Measurements from ENCODE around the gene ITGB6. TPM values are rescaled to one million over a fixed set of nuclear protein-coding genes. Genes with fewer than 3 reads are reported as not detected.

Gene ITGB6
- total RNA-seq, 4 donors from 2014 or later = 4.4 to 13.8 (median 10.0) TPM

- 96% methylated on average over 1 of the region's 1 CpG for WGBS
These were observed 61.7 kb downstream of the ITGB6 start for GRCh38 chr2:160138406-160138805.

GRCh38 chr2:160137464-160137863 is 62.6 kb downstream of the ITGB6 start:
- TF ChIP-seq EP300 (IDR thresholded peaks at IDR 0.05) (no peak), POLR2AphosphoS5 (IDR thresholded peaks at IDR 0.05) (no peak), POLR2A (IDR thresholded peaks at IDR 0.05) (no peak)
- TF ChIP-seq, protein P1, sequence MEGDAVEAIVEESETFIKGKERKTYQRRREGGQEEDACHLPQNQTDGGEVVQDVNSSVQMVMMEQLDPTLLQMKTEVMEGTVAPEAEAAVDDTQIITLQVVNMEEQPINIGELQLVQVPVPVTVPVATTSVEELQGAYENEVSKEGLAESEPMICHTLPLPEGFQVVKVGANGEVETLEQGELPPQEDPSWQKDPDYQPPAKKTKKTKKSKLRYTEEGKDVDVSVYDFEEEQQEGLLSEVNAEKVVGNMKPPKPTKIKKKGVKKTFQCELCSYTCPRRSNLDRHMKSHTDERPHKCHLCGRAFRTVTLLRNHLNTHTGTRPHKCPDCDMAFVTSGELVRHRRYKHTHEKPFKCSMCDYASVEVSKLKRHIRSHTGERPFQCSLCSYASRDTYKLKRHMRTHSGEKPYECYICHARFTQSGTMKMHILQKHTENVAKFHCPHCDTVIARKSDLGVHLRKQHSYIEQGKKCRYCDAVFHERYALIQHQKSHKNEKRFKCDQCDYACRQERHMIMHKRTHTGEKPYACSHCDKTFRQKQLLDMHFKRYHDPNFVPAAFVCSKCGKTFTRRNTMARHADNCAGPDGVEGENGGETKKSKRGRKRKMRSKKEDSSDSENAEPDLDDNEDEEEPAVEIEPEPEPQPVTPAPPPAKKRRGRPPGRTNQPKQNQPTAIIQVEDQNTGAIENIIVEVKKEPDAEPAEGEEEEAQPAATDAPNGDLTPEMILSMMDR (IDR thresholded peaks at IDR 0.05) = no peak
- H3K4me3 ChIP-seq = no peak overlapping the region
- no peak overlapping the region for H3K27ac ChIP-seq
- no peaks in the 10 kb centered on the region for H3K27me3 ChIP-seq
- no peaks in the 10 kb centered on the region for H3K4me1 ChIP-seq
- H3K9me3 ChIP-seq = no peaks in the 10 kb centered on the region
- no peaks in the 10 kb centered on the region for H3K36me3 ChIP-seq
- no peak for DNase-seq (ENCODE audit: low spot score in 2 of 2)
- 86% methylated on average over 8 of the region's 8 CpGs for WGBS

More at GRCh38 chr2:160138406-160138805, 61.7 kb downstream of the ITGB6 start:
- no peak for DNase-seq (ENCODE audit: low spot score in 2 of 2)
- TF ChIP-seq POLR2AphosphoS5 (IDR thresholded peaks at IDR 0.05) = no peak
- TF ChIP-seq EP300 (IDR thresholded peaks at IDR 0.05) = no peak
- Histone ChIP-seq H3K4me3 (no peak overlapping the region), H3K27ac (no peak overlapping the region), H3K4me1 (no peaks in the 10 kb centered on the region), H3K9me3 (no peaks in the 10 kb centered on the region), H3K27me3 (no peaks in the 10 kb centered on the region), H3K36me3 (no peaks in the 10 kb centered on the region)

DNA sequence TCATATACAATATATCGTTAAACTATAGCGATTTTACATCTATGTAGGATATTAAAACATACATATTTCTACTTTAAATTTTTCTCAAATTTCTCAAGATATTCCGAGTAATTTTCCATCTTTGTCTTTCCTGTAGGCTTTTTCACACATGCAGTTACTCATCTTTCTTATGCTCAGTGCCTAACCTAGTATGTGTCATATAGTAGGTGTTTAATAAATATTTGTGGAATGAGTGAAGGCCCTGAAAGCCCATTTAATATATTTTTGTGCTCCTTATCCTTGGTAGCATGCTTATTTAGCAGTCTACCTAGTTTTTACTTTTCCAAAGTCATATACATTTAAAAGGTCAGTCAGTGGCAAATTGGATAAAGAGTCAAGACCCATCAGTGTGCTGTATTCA is 67.3 kb downstream of the ITGB6 start:
- WGBS = 92% methylated on average over 3 of the region's 3 CpGs
- DNase-seq (ENCODE audit: low spot score in 2 of 2) = no peak
- H3K9me3 ChIP-seq = no peaks in the 10 kb centered on the region
- no peak overlapping the region for H3K4me3 ChIP-seq
- no peaks in the 10 kb centered on the region for H3K27me3 ChIP-seq
- H3K27ac ChIP-seq = no peak overlapping the region
- TF ChIP-seq POLR2A (IDR thresholded peaks at IDR 0.05) (no peak), EP300 (IDR thresholded peaks at IDR 0.05) (no peak), POLR2AphosphoS5 (IDR thresholded peaks at IDR 0.05) (no peak)
- TF ChIP-seq, protein P1 (IDR thresholded peaks at IDR 0.05) = no peak
- no peaks in the 10 kb centered on the region for H3K4me1 ChIP-seq
- H3K36me3 ChIP-seq = no peaks in the 10 kb centered on the region

- WGBS = 88% methylated on average over 2 of the region's 2 CpGs
These were observed 73.3 kb downstream of the ITGB6 start for GRCh38 chr2:160126756-160127155.

DNA sequence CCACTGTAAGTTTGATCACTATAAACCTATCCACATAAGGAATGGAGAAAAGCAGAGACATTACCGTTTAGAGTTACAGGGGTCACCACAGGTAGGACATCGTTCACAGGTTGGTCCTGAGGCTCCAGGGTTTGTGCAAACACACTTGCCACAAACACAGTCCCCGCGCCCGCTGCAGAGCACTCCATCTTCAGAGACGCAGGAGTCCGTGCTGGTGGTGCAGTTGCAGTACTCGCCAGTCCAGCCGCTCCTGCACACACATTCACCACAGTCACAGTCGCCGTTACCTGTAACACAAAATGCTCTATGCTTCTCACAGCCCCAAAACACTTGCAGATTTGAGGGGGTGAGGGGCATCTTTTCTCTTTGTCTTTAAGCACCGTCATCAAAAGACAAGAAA is 73.8 kb downstream of the ITGB6 start:
- DNase-seq (ENCODE audit: low spot score in 2 of 2) = no peak
- no peaks in the 10 kb centered on the region for H3K27me3 ChIP-seq
- no peak overlapping the region for H3K4me3 ChIP-seq
- no peaks in the 10 kb centered on the region for H3K4me1 ChIP-seq
- H3K27ac ChIP-seq = no peak overlapping the region
- H3K36me3 ChIP-seq = no peaks in the 10 kb centered on the region
- TF ChIP-seq, protein P1 (IDR thresholded peaks at IDR 0.05) = no peak
- no peak for TF ChIP-seq POLR2AphosphoS5 (IDR thresholded peaks at IDR 0.05)
- no peak for TF ChIP-seq EP300 (IDR thresholded peaks at IDR 0.05)
- no peak for TF ChIP-seq POLR2A (IDR thresholded peaks at IDR 0.05)
- 90% methylated on average over 12 of the region's 12 CpGs for WGBS
- no peaks in the 10 kb centered on the region for H3K9me3 ChIP-seq

More at GRCh38 chr2:160126756-160127155, 73.3 kb downstream of the ITGB6 start:
- DNase-seq (ENCODE audit: low spot score in 2 of 2) = no peak
- no peaks in the 10 kb centered on the region for H3K36me3 ChIP-seq
- H3K4me3 ChIP-seq = no peak overlapping the region
- no peaks in the 10 kb centered on the region for H3K9me3 ChIP-seq
- H3K27me3 ChIP-seq = no peaks in the 10 kb centered on the region
- H3K4me1 ChIP-seq = no peaks in the 10 kb centered on the region
- TF ChIP-seq, protein P1 (IDR thresholded peaks at IDR 0.05) = no peak
- TF ChIP-seq POLR2A (IDR thresholded peaks at IDR 0.05) (no peak), EP300 (IDR thresholded peaks at IDR 0.05) (no peak), POLR2AphosphoS5 (IDR thresholded peaks at IDR 0.05) (no peak)
- no peak overlapping the region for H3K27ac ChIP-seq

- no peaks in the 10 kb centered on the region for H3K27me3 ChIP-seq
- no peaks in the 10 kb centered on the region for H3K4me1 ChIP-seq
- WGBS = 78% methylated on average over 6 of the region's 6 CpGs
These were observed 74.2 kb downstream of the ITGB6 start for GRCh38 chr2:160125828-160126227.

More at GRCh38 chr2:160125828-160126227, 74.2 kb downstream of the ITGB6 start:
- Histone ChIP-seq H3K9me3 (no peaks in the 10 kb centered on the region), H3K4me3 (no peak overlapping the region), H3K27ac (no peak overlapping the region), H3K36me3 (no peaks in the 10 kb centered on the region)
- DNase-seq (ENCODE audit: low spot score in 2 of 2) = no peak
- TF ChIP-seq, protein P1 (IDR thresholded peaks at IDR 0.05) = no peak
- TF ChIP-seq POLR2A (IDR thresholded peaks at IDR 0.05) (no peak), POLR2AphosphoS5 (IDR thresholded peaks at IDR 0.05) (no peak), EP300 (IDR thresholded peaks at IDR 0.05) (no peak)
